Kasumi-1 (cell line): ENCODE data around the gene TAMALIN.

Experiments
- DNase-seq, 2 experiments: peaks; one replicate each; lab custom pipeline; 2025; lab: John Stamatoyannopoulos, UW

The TAMALIN gene

DNA sequence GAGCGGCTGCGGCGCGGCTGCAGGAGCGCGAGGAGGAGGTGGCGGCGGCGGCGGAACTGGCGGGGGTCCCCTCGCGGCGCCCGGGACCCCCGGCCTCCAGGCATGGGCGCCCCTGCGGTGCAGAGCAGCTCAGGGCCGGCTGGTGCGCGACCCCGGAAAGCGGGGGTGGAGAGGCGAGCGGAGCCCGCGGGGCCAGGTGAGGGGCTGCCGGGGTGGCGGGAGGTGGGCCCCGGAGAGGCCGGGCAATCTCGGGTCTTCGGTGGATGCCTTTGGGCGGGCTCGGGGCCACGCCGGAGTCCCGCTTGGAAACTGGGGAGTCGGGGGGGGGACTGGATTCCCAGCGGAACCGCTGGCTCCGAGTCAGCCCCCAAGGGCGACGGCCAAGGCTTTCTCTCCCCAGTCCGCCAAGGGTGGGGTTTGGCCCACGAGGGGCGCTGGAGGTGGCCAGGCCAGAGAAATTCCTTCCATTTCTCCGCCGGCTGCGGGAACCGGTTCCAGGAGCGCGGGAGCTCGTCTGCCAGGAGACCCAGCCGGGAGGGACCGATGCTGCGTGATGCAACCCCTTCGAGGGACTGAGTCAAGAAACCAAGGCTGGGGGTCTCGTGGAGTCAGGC lies 30.6 kb downstream of the TAMALIN start:
- DNase-seq: no peak

DNA sequence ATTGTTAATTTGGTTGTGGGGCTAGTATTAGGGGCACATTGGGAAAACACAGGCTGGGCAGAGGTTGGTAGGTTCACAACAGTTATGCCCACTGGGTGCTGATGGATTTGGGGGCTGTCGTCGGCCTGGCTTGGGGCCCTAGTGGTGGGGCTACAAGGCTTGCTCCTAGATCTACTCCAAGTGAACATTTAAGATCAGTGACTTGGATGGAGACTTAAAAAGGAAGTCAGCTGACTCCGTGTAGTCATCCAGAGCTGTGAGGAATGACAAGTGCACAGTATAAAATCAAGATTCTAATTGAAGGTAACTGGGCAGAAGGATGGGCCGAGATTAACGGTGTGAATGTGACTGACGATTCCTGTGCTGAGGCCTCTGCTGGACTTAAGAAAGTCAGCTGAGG lies 31.7 kb downstream of the TAMALIN start:
- DNase-seq: no peak

DNA sequence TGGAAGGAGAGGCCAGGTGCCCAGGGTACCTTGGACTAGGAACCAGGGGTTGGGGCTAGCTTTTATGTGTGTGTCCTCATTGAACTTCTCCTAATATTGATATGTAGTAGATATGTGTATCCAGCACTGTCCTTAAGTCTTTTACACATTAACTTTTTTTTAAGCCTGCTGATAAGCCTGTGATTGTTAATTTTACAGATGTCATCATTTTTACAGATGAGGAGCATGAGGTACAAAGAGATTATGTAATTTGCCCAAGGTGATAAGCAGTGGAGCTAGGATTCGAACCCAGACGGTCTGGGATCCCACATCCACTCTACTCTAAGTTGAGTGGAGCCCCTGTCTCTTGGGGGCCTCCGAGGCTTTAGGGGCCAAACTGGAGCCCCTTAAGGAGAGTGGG lies 34.3 kb downstream of the TAMALIN start:
- no peak for DNase-seq

DNA sequence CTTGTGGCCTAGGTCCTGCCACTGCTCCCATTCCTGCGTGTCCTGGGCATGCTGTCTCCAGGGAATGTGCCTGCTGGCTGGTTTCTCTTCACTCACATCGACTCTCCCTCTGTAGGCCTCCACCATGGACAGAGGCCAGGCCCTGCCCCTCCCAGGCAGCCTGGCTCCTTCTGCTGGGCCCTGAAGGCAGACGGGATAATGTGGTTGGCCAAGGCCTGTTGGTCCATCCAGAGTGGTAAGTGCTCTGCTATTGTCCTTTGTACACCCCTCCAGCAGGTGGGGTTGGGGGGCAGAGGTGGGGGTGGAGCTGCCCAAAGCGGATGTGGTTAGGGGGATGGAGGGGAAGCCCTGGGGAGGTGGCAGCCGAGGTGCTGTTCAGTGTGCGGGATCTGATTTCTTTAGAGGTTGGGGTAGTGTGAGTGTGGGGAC lies 35.0 kb downstream of the TAMALIN start:
- no peak for DNase-seq

DNA sequence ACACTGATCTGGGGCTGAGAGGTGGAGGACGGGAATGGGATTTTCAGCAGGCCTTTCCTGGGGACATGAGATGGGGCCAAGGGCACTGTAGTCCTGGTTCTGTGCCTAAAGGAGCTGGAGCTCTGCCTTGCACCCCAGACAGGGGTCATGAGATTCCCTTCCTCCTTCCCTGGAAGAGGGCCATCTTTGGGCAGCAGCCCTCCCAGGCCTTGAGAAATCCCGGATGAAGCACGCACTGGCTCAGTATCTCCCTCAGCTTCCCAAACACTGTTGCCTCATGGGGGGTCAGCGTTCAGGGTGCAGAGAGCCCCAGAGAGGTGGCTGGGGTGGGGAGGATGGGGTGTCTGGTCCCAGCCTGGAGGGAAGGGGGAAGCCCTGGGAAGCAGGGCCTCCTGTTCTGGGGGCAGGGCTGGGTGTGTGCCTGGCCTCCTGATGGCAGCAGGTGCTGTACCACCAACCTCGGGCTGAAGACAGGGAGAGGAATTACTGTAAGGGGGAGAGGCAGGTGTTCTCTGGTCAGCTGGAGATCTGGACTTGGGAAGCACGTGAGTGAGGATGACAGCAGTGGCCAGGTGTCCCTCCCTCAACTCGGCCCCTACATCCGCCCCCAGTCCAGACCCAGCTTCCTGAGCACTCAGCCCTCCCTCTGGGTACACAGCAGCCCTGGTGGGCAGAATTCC lies 36.1 kb downstream of the TAMALIN start:
- no peak for DNase-seq

GRCh38 chr12:52043386-52044212 lies 36.9 kb downstream of the TAMALIN start:
- DNase-seq: no peak

DNA sequence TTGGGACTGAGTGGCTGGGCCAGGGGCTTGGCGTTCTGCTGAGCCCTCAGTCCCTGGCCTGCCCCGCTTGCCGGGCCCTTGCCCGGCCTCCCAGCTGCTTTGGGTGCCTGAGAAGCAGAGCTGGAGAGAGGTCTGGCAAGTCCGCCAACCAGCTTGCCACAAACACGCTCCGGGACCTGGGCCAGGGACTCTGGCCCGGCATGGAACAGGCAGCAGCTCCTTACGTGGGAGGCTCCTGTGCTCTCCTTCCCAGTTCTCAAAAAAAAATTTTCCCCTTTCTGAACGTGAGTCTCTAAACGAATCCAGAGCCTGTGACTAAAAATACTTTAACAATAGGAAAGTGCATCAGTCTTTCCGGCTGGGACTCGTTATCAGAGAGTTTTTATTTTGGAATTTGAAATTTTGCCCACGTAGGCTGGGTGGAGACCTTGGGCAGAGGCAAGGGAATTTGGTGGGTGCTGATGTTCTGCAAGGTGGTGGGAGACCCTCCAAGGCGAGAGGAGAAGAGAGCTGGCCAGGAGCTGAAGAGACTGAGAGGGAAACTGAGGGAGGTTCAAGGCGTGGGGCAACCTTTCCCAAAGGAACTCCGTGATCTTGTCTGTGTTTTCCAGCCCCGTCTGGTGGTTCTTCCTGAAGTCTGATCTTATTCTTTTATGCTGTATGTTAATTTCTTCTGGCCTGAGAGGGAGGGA lies 37.7 kb downstream of the TAMALIN start:
- no peak for DNase-seq

DNA sequence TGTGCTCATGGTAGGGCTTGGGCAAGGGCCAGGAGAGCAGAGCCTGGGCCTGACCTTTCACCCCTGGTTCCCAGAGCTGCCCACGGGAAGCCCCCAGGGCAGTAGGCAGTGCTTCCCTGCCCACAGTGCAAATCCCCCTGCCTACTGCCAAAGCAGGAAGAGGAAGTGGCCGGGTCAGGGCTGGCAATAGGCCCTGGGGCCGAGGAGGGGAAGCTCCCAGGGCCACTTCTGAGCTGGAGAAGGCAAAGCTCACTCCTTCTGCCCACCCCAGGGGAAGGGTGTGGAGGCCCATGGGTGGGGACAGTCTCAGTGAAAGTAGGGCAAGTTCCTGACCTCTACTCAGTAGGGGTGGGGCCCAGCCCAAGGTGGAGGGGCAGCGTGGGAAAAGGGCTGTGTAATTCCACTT lies 39.1 kb downstream of the TAMALIN start:
- DNase-seq: peak in 1 of 2 experiments; percentile 9

- DNase-seq: no peak
These were observed 40.1 kb downstream of the TAMALIN start for GRCh38 chr12:52046859-52047258.

DNA sequence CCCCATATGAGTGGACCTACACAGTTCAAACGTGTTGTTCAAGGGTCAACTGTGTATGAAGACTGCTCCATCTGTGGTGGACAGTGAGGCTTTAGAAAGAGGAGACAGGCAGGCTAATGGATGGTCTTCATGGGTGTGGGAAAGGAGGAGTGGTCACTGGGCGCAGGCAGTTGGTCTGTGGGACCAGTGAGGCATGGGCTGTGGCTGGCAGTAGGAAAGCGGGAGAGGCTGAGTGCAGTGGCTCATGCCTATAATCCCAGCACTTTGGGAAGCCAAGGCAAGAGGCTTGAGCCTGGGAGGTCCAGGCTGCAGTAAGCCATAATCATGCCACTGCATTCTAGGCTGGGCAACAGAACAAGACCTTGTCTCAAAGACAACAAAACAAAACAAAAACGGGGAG lies 42.5 kb downstream of the TAMALIN start:
- DNase-seq: no peak

GRCh38 chr12:52049688-52050087 lies 42.9 kb downstream of the TAMALIN start:
- no peak for DNase-seq

- peak in 1 of 2 experiments; percentile 8 for DNase-seq
These were observed 43.5 kb downstream of the TAMALIN start for GRCh38 chr12:52050116-52050757.

DNA sequence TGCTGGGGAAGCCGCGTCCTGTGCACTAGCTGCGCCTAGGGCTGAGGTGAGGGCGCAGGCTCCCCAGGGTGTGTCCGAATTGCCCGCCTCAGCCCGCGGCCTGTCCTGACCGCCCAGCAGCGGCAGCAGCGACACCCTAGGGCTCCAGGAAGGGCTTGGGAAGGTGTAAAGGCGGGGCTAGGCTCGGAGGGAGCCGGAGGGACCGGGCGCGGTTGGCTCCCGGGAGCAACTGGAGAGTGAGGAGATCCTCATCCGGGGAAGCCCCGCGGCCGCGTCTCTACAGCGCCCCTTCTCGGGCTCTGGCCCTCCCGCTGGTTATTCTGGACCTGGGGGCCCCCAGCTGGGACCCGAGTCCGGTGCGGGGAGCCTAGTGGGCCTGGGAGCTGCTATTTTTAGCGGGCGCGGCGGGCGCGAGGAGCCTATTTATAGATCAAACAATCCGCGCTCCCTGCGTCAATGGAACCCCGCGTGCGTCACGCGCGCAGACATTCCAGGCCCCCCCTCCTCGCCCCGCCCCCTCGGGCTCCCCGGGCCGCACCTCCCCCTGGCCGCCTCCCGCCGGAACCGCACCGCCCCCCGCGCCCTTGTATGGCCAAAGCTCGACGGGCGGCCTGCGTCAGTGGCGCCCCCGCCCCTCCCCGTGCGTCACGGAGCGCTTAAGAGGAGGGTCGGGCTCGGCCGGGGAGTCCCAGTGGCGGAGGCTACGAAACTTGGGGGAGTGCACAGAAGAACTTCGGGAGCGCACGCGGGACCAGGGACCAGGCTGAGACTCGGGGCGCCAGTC lies 44.2 kb downstream of the TAMALIN start, which contains the start of gene NR4A1:
TSS of gene NR4A1 (plus strand) at position 685 of the 784 bp plus-strand sequence. CDS start 2,887 bp downstream, outside the sequence.
- peak; percentile 70 for DNase-seq

DNA sequence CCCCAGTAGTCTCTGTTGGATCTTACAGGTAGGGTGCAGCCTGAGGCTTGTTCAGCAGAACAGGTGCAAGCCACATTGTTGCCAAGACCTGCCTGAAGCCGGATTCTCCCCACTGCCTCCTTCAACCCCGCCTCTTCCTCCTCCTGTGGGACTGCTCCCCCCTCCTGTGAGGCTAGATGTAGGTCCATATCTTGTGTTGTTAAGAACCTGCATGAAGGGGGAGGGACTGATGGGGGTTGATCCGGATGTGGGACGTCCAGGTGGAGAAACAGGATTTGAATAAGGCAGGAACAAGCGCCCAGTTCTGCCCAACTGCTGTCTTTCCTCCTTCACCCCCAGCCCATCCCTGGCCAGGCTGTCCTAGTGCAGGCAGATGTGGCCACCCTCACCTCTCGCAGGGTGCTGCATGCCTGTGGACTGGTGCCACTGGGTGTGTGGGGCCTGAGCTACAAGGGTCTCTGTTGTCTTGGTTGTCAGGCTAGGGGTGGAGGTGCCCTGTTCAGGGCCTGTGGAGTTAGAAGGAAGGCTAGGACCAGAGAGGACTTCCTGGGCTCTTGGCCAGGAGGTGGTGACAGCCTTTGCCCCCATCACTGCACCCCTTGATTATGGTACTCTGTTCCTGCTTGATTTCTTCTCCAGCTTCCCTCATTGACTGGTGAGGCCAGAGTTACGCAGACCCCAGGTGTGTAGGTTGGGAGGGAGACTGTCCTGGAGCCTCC lies 45.9 kb downstream of the TAMALIN start:
- DNase-seq: no peak

GRCh38 chr12:52053536-52054209 lies 46.9 kb downstream of the TAMALIN start:
- no peak for DNase-seq

DNA sequence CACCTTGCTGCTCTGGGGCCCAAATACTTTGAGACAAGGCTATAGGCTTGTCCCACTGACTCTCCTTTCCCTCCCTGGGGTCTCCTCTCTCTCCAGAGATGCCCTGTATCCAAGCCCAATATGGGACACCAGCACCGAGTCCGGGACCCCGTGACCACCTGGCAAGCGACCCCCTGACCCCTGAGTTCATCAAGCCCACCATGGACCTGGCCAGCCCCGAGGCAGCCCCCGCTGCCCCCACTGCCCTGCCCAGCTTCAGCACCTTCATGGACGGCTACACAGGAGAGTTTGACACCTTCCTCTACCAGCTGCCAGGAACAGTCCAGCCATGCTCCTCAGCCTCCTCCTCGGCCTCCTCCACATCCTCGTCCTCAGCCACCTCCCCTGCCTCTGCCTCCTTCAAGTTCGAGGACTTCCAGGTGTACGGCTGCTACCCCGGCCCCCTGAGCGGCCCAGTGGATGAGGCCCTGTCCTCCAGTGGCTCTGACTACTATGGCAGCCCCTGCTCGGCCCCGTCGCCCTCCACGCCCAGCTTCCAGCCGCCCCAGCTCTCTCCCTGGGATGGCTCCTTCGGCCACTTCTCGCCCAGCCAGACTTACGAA lies 47.6 kb downstream of the TAMALIN start:
- DNase-seq: no peak

GRCh38 chr12:52054833-52055730 lies 48.3 kb downstream of the TAMALIN start:
- DNase-seq: no peak
